Common myeloid progenitor, CD34-positive (primary cell): ENCODE data around the gene BICC1. TPM values are rescaled to one million over a fixed set of nuclear protein-coding genes. Genes with fewer than 3 reads are reported as not detected.

Experiments
- CTCF ChIA-PET: fragments of 350-600 bp; sonication (Branson Sonifier 250); formaldehyde crosslinking; loops from one replicate; lab custom pipeline; 2021; ENCODE audit warnings: antibody characterized with exemption; lab: Charles Lee
- POLR2A ChIA-PET: fragments of 350-600 bp; sonication (Branson Sonifier 250); formaldehyde crosslinking; loops from one replicate; lab custom pipeline; 2021; ENCODE audit warnings: antibody characterized with exemption; lab: Charles Lee
- DNase-seq, 3 donors: peaks; one replicate each; pipeline versions ENCODE4 v3.0.0 to v3.0.0-alpha.2; 2013
- H3K27ac ChIP-seq, 2 experiments: 1 replicate in 1 of 2; 2 replicates in 1 of 2; pipeline ENCODE4 v1.7.0; 2013; ENCODE audit warnings: inconsistent platforms in 2 of 2, low read length in 2 of 2, mild to moderate bottlenecking in 2 of 2, low read depth in 1 of 2, moderate library complexity in 1 of 2; ENCODE audit not compliant: severe bottlenecking in 2 of 2, insufficient read depth in 1 of 2, poor library complexity in 1 of 2
- H3K27me3 ChIP-seq, 5 experiments: replicated peaks in 2 of 5; 1 replicate in 3 of 5; 2 replicates in 2 of 5; pipeline versions ENCODE4 v1.6.1 to v1.7.0; 2013; ENCODE audit warnings: low read length in 4 of 5, mild to moderate bottlenecking in 2 of 5, moderate library complexity in 2 of 5, inconsistent platforms in 1 of 5; ENCODE audit not compliant: insufficient read depth in 5 of 5, control insufficient read depth in 4 of 5
- H3K36me3 ChIP-seq, 4 experiments: 1 replicate in 2 of 4; 2 replicates in 2 of 4; pipeline versions ENCODE4 v1.6.1 to v1.7.0; 2013; ENCODE audit warnings: low read length in 3 of 4, control low read depth in 1 of 4, mild to moderate bottlenecking in 1 of 4; ENCODE audit not compliant: control insufficient read depth in 4 of 4, insufficient read depth in 4 of 4
- H3K4me1 ChIP-seq, 4 experiments: 1 replicate in 3 of 4; 2 replicates in 1 of 4; pipeline versions ENCODE4 v1.6.1 to v1.7.1; 2013; ENCODE audit warnings: low read length in 3 of 4, mild to moderate bottlenecking in 3 of 4, control low read depth in 1 of 4, inconsistent platforms in 1 of 4, moderate library complexity in 1 of 4; ENCODE audit not compliant: control insufficient read depth in 4 of 4, insufficient read depth in 4 of 4; ENCODE audit errors: control extremely low read depth in 1 of 4
- H3K4me3 ChIP-seq, 7 experiments: 1 replicate in 4 of 7; 2 replicates in 3 of 7; pipeline versions ENCODE4 v1.5.1 to v1.7.0; 2013; ENCODE audit warnings: mild to moderate bottlenecking in 7 of 7, low read length in 6 of 7, moderate library complexity in 6 of 7, inconsistent platforms in 2 of 7, low read depth in 2 of 7, control low read depth in 1 of 7; ENCODE audit not compliant: insufficient read depth in 4 of 7, control insufficient read depth in 1 of 7; ENCODE audit errors: extremely low read depth in 1 of 7
- H3K9me3 ChIP-seq, 5 experiments: 1 replicate in 4 of 5; 2 replicates in 1 of 5; pipeline versions ENCODE4 v1.6.1 to v1.7.1; 2013; ENCODE audit warnings: low read length in 4 of 5, mild to moderate bottlenecking in 2 of 5, inconsistent platforms in 1 of 5, low read depth in 1 of 5, moderate library complexity in 1 of 5; ENCODE audit not compliant: control insufficient read depth in 4 of 5, insufficient read depth in 2 of 5; ENCODE audit errors: control extremely low read depth in 1 of 5
- WGBS: methylation state at CpG from one replicate; pipeline ENCODE4 v1.1.5; 2013; ENCODE audit not compliant: insufficient coverage; 5-methylcytosine and 5-hydroxymethylcytosine counted together
- polyA plus RNA-seq: library from polyadenylated mRNA; unstranded; fragments of 120-200 nt; gene quantifications from one replicate; pipeline ENCODE4 v1.2.1, GENCODE V29; 2013

The BICC1 gene
- polyA plus RNA-seq = 2.4 TPM

- CTCF ChIA-PET = no interaction called here
- WGBS = 0% methylated on average over 58 of the region's 82 CpGs
- DNase-seq = peak; percentile 22 to 85 (median 61)
Measured at GRCh38 chr10:58512491-58513187, at the start of gene BICC1. Gene BICC1, plus strand, starts transcription at chr10:58512872. Its CDS starts 272 bp downstream, at chr10:58513144.

GRCh38 chr10:58464956-58465355 lies 47.7 kb upstream of the BICC1 start:
- WGBS = 100% methylated on average over 2 of the region's 2 CpGs
- Histone ChIP-seq H3K27ac (no peak overlapping the region), H3K27me3 (peaks cover 0 to 4% (median 0%) of the 10 kb centered on the region in 5 experiments), H3K36me3 (no peaks in the 10 kb centered on the region), H3K9me3 (peaks cover 0 to 2% (median 0%) of the 10 kb centered on the region in 5 experiments), H3K4me1 (no peaks in the 10 kb centered on the region), H3K4me3 (no peak overlapping the region)
- no peak for DNase-seq
- POLR2A ChIA-PET = no interaction called here
- CTCF ChIA-PET = interaction anchor here (0.8 kb wide), 1 partner anchor 65 kb away, joined by 3 read pairs; no protein-coding TSS in a partner anchor

More at GRCh38 chr10:58512491-58513187, at the start of gene BICC1:
- Histone ChIP-seq H3K36me3 (no peaks in the 10 kb centered on the region), H3K4me3 (peak within 1 kb of the TSS; percentile 60 to 88 (median 75)), H3K27ac (peak within 1 kb of the TSS in 1 of 2 experiments; percentile 22), H3K4me1 (peaks cover 3 to 25% (median 19%) of the 10 kb centered on the region in 4 experiments), H3K27me3 (peaks cover 0 to 45% (median 4%) of the 10 kb centered on the region in 5 experiments), H3K9me3 (no peaks in the 10 kb centered on the region)
- POLR2A ChIA-PET = no interaction called here

- H3K4me3 ChIP-seq = no peak overlapping the region
- 96% methylated on average over 3 of the region's 4 CpGs for WGBS
Measured at GRCh38 chr10:58465629-58466028, 47.0 kb upstream of the BICC1 start.

GRCh38 chr10:58467931-58468635 lies 44.6 kb upstream of the BICC1 start:
- CTCF ChIA-PET = no interaction called here
- H3K36me3 ChIP-seq = no peaks in the 10 kb centered on the region
- POLR2A ChIA-PET = no interaction called here

More at GRCh38 chr10:58465629-58466028, 47.0 kb upstream of the BICC1 start:
- no peaks in the 10 kb centered on the region for H3K4me1 ChIP-seq
- H3K9me3 ChIP-seq = peaks cover 0 to 2% (median 0%) of the 10 kb centered on the region in 5 experiments
- no peaks in the 10 kb centered on the region for H3K36me3 ChIP-seq
- CTCF ChIA-PET = no interaction called here
- H3K27ac ChIP-seq = no peak overlapping the region
- peaks cover 0 to 4% (median 0%) of the 10 kb centered on the region in 5 experiments for H3K27me3 ChIP-seq
- POLR2A ChIA-PET = no interaction called here
- no peak for DNase-seq

GRCh38 chr10:58473976-58474375 lies 38.7 kb upstream of the BICC1 start:
- WGBS = 100% methylated on average over 2 of the region's 3 CpGs
- Histone ChIP-seq H3K36me3 (no peaks in the 10 kb centered on the region), H3K9me3 (no peaks in the 10 kb centered on the region), H3K27me3 (peaks cover 0 to 16% (median 0%) of the 10 kb centered on the region in 5 experiments), H3K4me3 (no peak overlapping the region), H3K27ac (no peak overlapping the region), H3K4me1 (peaks cover 0 to 2% (median 0%) of the 10 kb centered on the region in 4 experiments)
- CTCF ChIA-PET = no interaction called here
- no peak for DNase-seq
- POLR2A ChIA-PET = no interaction called here

More at GRCh38 chr10:58467931-58468635, 44.6 kb upstream of the BICC1 start:
- Histone ChIP-seq H3K9me3 (peaks cover 0 to 2% (median 0%) of the 10 kb centered on the region in 5 experiments), H3K4me1 (no peaks in the 10 kb centered on the region), H3K27ac (no peak overlapping the region), H3K4me3 (no peak overlapping the region), H3K27me3 (peaks cover 0 to 16% (median 0%) of the 10 kb centered on the region in 5 experiments)
- WGBS = 70% methylated on average over 1 of the region's 2 CpGs
- no peak for DNase-seq

GRCh38 chr10:58475322-58476277 lies 37.1 kb upstream of the BICC1 start:
- Histone ChIP-seq H3K4me3 (no peak overlapping the region), H3K27me3 (peaks cover 0 to 11% (median 0%) of the 10 kb centered on the region in 5 experiments), H3K27ac (no peak overlapping the region), H3K36me3 (no peaks in the 10 kb centered on the region), H3K4me1 (peaks cover 0 to 2% (median 0%) of the 10 kb centered on the region in 4 experiments), H3K9me3 (no peaks in the 10 kb centered on the region)
- no peak for DNase-seq
- ChIA-PET CTCF (no interaction called here), POLR2A (no interaction called here)
- 86% methylated on average over 10 of the region's 11 CpGs for WGBS
